AG10803 (cell line): Measurements from ENCODE around the gene AFF3.
"Not testable (repeated sequence)": the region's sequence is repeated elsewhere in the genome, so short reads cannot be mapped to it uniquely, and the experiment has no call there.

ENCODE experiments used
- DNase-seq: peaks from one replicate; pipeline ENCODE4 v3.0.0; 2010; ENCODE audit warnings: low read depth
- H3K4me3 ChIP-seq: 2 replicates; pipeline ENCODE4 v1.5.1; 2011; ENCODE audit warnings: mild to moderate bottlenecking, low read length, control low read depth
- CTCF ChIP-seq: conservative IDR thresholded peaks from 2 replicates; pipeline ENCODE4 v1.5.1; 2011; ENCODE audit warnings: mild to moderate bottlenecking, low read length, control low read depth, inconsistent platforms

The AFF3 gene

DNA sequence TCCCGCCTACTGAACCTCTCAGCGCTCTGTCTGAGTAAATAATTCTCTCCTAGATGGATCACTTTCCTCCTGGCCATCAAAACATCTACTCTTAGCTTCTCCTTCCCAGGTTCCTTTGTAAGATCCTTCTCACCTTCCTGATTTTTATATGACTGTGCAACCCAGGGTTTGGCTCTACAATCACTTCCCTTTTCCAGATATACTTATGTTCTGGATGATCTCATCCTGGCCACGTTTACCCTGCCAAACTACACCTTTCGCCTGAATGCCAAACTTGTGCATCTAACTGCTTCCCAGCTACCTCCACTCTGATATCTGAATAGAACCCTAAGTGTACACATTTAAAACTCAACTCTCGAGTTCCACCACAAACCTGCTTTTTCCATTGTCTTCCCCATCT is 362.1 kb downstream of the AFF3 start:
- DNase-seq = no peak
- no peak for TF ChIP-seq CTCF
- no peak overlapping the region for H3K4me3 ChIP-seq

DNA sequence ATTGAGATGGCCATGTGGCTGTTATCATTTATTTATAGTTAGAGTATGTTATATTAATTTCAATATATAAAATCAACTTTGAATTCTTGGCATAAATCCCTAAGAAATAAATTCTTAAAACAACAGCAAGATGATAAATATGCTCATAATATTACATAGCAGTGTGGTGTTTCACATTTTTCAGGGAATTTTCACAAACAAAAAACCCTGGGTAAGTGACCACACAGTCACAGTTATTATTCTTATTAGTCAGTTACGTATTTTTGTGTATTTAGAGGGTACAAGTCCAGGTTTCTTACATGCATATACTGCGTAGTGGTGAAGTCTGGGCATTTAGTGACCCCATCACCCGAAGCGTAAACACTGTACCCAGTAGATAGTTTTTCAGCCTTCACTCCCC is 363.1 kb downstream of the AFF3 start:
- H3K4me3 ChIP-seq = no peak overlapping the region
- no peak for DNase-seq
- TF ChIP-seq CTCF = no peak

DNA sequence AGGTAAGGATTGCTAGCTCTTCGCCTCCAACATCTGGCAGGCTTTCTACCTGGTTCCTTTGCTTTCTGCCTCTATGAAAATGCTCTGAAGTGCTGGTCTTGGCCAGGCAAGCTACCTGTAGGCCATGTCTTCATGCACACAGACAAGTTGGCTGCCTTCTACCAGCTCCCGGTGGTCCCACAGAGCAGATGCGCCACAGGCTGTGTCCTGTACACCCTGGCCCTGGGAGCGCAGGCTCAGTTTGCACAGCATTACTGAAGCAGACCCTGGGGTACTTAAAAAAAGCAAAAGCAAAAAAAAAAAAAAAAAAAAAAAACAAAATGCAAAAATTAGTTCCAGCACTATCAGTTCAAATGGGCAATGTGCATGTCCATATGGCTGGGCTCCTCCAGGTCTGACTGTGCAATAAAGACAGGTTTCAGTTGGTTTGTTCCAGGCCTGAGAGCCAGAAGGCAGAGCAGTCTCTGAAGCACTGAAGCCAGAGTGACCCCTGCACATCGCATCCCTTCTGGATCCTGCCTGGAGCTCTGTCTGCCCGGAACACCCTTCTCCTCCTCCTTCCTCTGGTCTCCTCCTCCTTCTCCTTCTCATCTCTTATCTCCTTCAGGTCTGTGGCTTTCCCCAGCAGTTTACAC is 364.6 kb downstream of the AFF3 start:
- TF ChIP-seq CTCF = no peak
- no peak for DNase-seq

DNA sequence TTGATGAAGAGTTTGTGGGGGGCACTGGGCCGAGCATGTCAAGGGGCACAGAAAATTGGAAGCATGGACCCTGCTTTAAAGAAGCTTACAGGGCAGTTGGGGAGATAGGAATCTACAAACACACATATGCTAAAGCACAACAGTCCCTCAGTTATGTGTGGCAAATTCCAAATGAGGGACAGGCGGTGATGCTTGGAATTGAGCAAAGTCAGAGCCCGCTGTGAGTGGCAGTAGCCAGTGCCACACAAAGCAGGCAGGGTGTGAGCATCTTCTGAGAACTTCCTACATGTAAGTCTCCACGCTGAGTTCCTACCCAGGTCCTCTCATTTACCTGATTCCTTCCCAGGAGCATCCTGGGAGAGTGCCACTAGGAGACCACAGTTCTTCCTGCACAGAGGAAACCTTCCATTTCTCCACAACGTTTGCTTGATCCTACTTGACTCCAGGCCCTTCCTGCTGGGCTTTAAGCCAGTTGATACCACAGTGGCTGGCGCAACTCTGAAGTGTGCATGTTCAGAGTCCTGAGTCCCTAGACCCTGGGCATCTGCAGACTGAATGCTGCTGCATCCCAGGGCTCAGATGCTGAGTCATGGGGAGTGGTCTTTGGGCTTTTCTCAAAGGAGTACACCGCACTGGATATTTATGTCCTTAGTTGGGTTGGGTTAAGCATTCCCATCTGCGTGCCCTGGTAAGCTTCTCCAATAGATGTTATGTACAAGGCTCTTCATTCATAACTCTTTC is 365.3 kb downstream of the AFF3 start:
- no peak for DNase-seq
- no peak for TF ChIP-seq CTCF
- no peak overlapping the region for H3K4me3 ChIP-seq

More for the DNA sequence above, 364.6 kb downstream of the AFF3 start:
- H3K4me3 ChIP-seq = no peak overlapping the region

DNA sequence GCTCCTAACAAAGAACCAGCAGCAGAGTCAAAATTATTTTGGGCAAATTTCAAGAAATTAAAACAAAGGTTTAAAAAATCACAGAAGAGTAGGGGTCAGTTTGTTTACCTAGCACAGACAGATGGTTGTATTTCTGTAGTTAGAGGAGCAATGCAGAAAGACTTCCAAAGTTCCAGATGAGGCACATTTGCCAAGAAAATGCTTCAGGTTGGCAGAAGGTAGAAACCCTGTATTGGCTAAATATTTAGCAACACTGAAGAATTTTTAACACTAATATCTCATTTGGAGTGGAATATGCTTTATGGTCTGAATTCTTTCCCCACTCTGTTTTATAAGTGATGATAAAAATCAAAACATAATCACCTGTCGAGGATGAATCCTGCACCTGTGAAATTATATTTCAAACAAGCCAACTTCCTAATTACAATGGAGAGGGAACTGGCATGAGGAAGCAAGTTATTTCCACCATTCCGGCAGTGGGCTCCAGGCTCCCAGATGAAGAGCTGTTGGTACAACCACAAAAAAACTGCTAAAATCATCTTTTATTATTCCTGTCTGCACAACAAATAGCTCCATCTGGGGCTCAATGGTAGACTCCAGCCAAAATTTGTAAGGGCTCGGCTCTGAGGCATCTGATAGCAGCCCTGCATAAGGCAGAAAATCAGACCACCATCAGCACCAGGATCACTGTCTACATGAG is 366.0 kb downstream of the AFF3 start:
- no peak for TF ChIP-seq CTCF
- no peak overlapping the region for H3K4me3 ChIP-seq
- DNase-seq = no peak

DNA sequence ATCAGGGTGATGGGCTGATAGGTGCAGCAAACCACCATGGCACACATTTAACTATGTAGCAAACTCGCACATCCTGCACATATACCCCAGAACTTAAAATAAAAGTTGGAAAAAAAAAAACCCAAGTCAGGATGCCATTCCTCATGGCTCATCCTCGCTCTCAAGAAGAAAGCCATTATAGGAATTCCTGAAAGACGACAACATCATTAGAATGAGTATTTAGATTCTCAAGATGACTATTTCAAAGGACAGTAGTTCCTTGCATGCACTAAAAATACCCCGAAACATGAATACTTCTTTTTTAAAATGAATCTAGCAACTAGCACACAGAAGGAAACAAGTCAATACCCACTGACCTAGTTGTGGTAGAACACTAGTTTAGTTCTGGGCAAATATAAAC is 366.8 kb downstream of the AFF3 start:
- peak; percentile 59 for DNase-seq
- no peak overlapping the region for H3K4me3 ChIP-seq
- TF ChIP-seq CTCF = no peak

DNA sequence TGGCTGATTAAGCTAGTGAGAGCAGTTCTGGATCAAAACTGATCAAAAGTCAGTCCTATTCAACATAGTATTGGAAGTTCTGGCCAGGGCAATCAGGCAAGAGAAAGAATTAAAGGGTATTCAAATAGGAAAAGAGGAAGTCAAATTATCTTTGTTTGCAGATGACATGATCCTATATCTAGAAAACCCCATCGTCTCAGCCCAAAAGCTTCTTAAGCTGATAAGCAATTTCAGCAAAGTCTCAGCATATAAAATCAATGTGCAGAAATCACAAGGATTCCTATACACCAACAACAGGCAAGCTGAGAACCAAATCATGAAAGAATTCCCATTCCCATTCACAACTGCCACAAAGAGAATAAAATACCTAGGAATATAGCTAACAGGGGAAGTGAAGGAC is 368.7 kb downstream of the AFF3 start:
- DNase-seq = not testable (repeated sequence)

More for the DNA sequence above, 368.7 kb downstream of the AFF3 start:
- H3K4me3 ChIP-seq = not testable (repeated sequence)
